H9 (cell line): Measurements from ENCODE around the gene EXOG. TPM values are rescaled to one million over a fixed set of nuclear protein-coding genes. Genes with fewer than 3 reads are reported as not detected.
A peak's percentile ranks its signal among the peaks of the same experiment; 100 is the strongest.

Source experiments
- DNase-seq: peaks from one replicate; pipeline ENCODE4 v3.0.0-alpha.2; 2017
- H2AFZ ChIP-seq: one replicate; pipeline ENCODE4 v1.6.1; 2013; ENCODE audit warnings: mild to moderate bottlenecking, low read length, control low read depth, moderate library complexity
- H2AK5ac ChIP-seq: 2 replicates; pipeline ENCODE4 v1.6.1; 2013; ENCODE audit warnings: low read length, control low read depth, mixed read lengths; ENCODE audit not compliant: insufficient read length
- H2BK120ac ChIP-seq: one replicate; pipeline ENCODE4 v1.6.1; 2013; ENCODE audit warnings: low read depth, mild to moderate bottlenecking, low read length, control low read depth, inconsistent platforms; ENCODE audit not compliant: poor library complexity, severe bottlenecking
- H2BK12ac ChIP-seq: 2 replicates; pipeline ENCODE4 v1.6.1; 2013; ENCODE audit warnings: low read length, control low read depth, mixed read lengths, low read depth; ENCODE audit not compliant: insufficient read length
- H2BK15ac ChIP-seq: 2 replicates; pipeline ENCODE4 v1.6.1; 2013; ENCODE audit warnings: low read depth, low read length, control low read depth
- H2BK20ac ChIP-seq: one replicate; pipeline ENCODE4 v1.6.1; 2013; ENCODE audit warnings: low read depth, mild to moderate bottlenecking, low read length, control low read depth, inconsistent platforms; ENCODE audit not compliant: poor library complexity, severe bottlenecking
- H2BK5ac ChIP-seq: 2 replicates; pipeline ENCODE4 v1.6.1; 2013; ENCODE audit warnings: low read length, control low read depth, mixed read lengths; ENCODE audit not compliant: insufficient read length
- H3K14ac ChIP-seq: 2 replicates; pipeline ENCODE4 v1.6.1; 2013; ENCODE audit warnings: low read length, control low read depth; ENCODE audit not compliant: insufficient read depth
- H3K18ac ChIP-seq: 2 replicates; pipeline ENCODE4 v1.6.1; 2013; ENCODE audit warnings: low read depth, mild to moderate bottlenecking, mixed read lengths, low read length, control low read depth; ENCODE audit not compliant: insufficient read length
- H3K23ac ChIP-seq: 2 replicates; pipeline ENCODE4 v1.6.1; 2013; ENCODE audit warnings: low read length, control low read depth, mixed read lengths, low read depth; ENCODE audit not compliant: insufficient read length
- H3K23me2 ChIP-seq: 2 replicates; pipeline ENCODE4 v1.6.1; 2013; ENCODE audit warnings: low read depth, mild to moderate bottlenecking, mixed read lengths, low read length, control low read depth; ENCODE audit not compliant: insufficient read length, poor library complexity, severe bottlenecking
- H3K27ac ChIP-seq: 2 replicates; pipeline ENCODE4 v1.5.1; 2013; ENCODE audit warnings: low read length, control low read depth, mixed read lengths, low read depth; ENCODE audit not compliant: insufficient read length
- H3K27me3 ChIP-seq: 2 replicates; pipeline ENCODE4 v1.6.1; 2013; ENCODE audit warnings: low read length, control low read depth, inconsistent platforms; ENCODE audit not compliant: insufficient read depth
- H3K4ac ChIP-seq: 2 replicates; pipeline ENCODE4 v1.6.1; 2013; ENCODE audit warnings: low read depth, mild to moderate bottlenecking, control low read depth, inconsistent platforms, low read length, moderate library complexity
- H3K4me1 ChIP-seq: 2 replicates; pipeline ENCODE4 v1.6.1; 2013; ENCODE audit warnings: low read length, control low read depth, inconsistent platforms; ENCODE audit not compliant: insufficient read depth
- H3K4me2 ChIP-seq: 2 replicates; pipeline ENCODE4 v1.6.1; 2013; ENCODE audit warnings: low read length, control low read depth, mixed read lengths; ENCODE audit not compliant: insufficient read length, insufficient read depth
- H3K56ac ChIP-seq: 2 replicates; pipeline ENCODE4 v1.6.1; 2013; ENCODE audit warnings: low read depth, mild to moderate bottlenecking, mixed read lengths, low read length, control low read depth; ENCODE audit not compliant: insufficient read length
- H3K79me1 ChIP-seq: 2 replicates; pipeline ENCODE4 v1.6.1; 2013; ENCODE audit warnings: low read depth, mild to moderate bottlenecking, moderate library complexity, low read length, control low read depth, inconsistent platforms; ENCODE audit not compliant: insufficient read depth, poor library complexity, severe bottlenecking
- H3K79me2 ChIP-seq: 2 replicates; pipeline ENCODE4 v1.6.1; 2013; ENCODE audit warnings: low read length, control low read depth, inconsistent platforms; ENCODE audit not compliant: insufficient read depth
- H3K9ac ChIP-seq: 2 replicates; pipeline ENCODE4 v1.6.1; 2013; ENCODE audit warnings: low read length, control low read depth, mixed read lengths; ENCODE audit not compliant: insufficient read length; ENCODE audit errors: extremely low read depth
- H3K9me3 ChIP-seq: one replicate; pipeline ENCODE4 v1.6.1; 2013; ENCODE audit warnings: low read depth, low read length, inconsistent platforms; ENCODE audit not compliant: control insufficient read depth
- H3T11ph ChIP-seq: one replicate; pipeline ENCODE4 v1.6.1; 2013; ENCODE audit warnings: mild to moderate bottlenecking, low read length, control low read depth, inconsistent platforms
- H4K20me1 ChIP-seq: one replicate; pipeline ENCODE4 v1.6.1; 2013; ENCODE audit not compliant: control insufficient read depth, insufficient read length, insufficient read depth
- H4K5ac ChIP-seq: 2 replicates; pipeline ENCODE4 v1.6.1; 2013; ENCODE audit warnings: low read depth, mild to moderate bottlenecking, mixed read lengths, low read length, control low read depth; ENCODE audit not compliant: insufficient read length
- H4K8ac ChIP-seq: replicated peaks from 2 replicates; pipeline ENCODE4 v1.6.1; 2013; ENCODE audit warnings: low read length, control low read depth, mixed read lengths, low read depth; ENCODE audit not compliant: insufficient read length
- H4K91ac ChIP-seq: 2 replicates; pipeline ENCODE4 v1.6.1; 2013; ENCODE audit warnings: low read depth, mild to moderate bottlenecking, moderate library complexity, mixed read lengths, low read length, control low read depth; ENCODE audit not compliant: insufficient read length
- H3K27ac Mint-ChIP-seq, 3 experiments: 2 replicates in 2 of 3; 3 replicates in 1 of 3; pipeline ENCODE4 v1.8.0; 2020 to 2021; ENCODE audit warnings: mixed read lengths in 3 of 3, mild to moderate bottlenecking in 1 of 3, moderate library complexity in 1 of 3
- H3K27me3 Mint-ChIP-seq: 2 replicates; pipeline ENCODE4 v1.8.0; 2021; ENCODE audit warnings: low read depth, mild to moderate bottlenecking, moderate library complexity, mixed read lengths
- H3K36me3 Mint-ChIP-seq, 3 experiments: 2 replicates in 2 of 3; 3 replicates in 1 of 3; pipeline ENCODE4 v1.8.0; 2020 to 2021; ENCODE audit warnings: low read depth in 3 of 3, mixed read lengths in 3 of 3; ENCODE audit not compliant: insufficient read depth in 1 of 3
- H3K4me1 Mint-ChIP-seq, 2 experiments: 2 replicates each; pipeline ENCODE4 v1.8.0; 2020; ENCODE audit warnings: mixed read lengths in 2 of 2
- H3K4me3 Mint-ChIP-seq, 2 experiments: 2 replicates in 1 of 2; 3 replicates in 1 of 2; pipeline ENCODE4 v1.8.0; 2020 to 2021; ENCODE audit warnings: mild to moderate bottlenecking in 2 of 2, mixed read lengths in 2 of 2, moderate library complexity in 1 of 2
- H3K9me3 Mint-ChIP-seq, 2 experiments: 2 replicates in 1 of 2; 3 replicates in 1 of 2; pipeline ENCODE4 v1.8.0; 2020; ENCODE audit warnings: mild to moderate bottlenecking in 2 of 2, mixed read lengths in 2 of 2, moderate library complexity in 1 of 2
- WGBS: extraction: QIAGEN DNeasy Blood & Tissue Kit; methylation state at CpG from one replicate; pipeline ENCODE4 v1.1.7; 2013; ENCODE audit warnings: missing lambda C conversion rate, low lambda C conversion rate, mixed read lengths; ENCODE audit not compliant: insufficient read length; ENCODE audit errors: extremely low coverage; 5-methylcytosine and 5-hydroxymethylcytosine counted together
- total RNA-seq: library from RNA; stranded (reverse); gene quantifications from 2 replicates; pipeline ENCODE4 v1.2.1, GENCODE V29; 2021
- TF ChIP-seq, protein P1 (sequence below): fragments of 200-600 bp; sonication (generic); conservative IDR thresholded peaks from 3 replicates; pipeline ENCODE4 v1.8.0; 2021; ENCODE audit warnings: antibody characterized with exemption, mild to moderate bottlenecking

EXOG gene
- total RNA-seq, 1 experiment from 2014 or later: 14.1 TPM

GRCh38 chr3:38482951-38483350, 13.2 kb upstream of the EXOG start:
- Histone ChIP-seq H3K14ac (no peak overlapping the region), H3K23me2 (no peaks in the 10 kb centered on the region), H2BK20ac (no peak overlapping the region), H4K91ac (no peak overlapping the region), H2BK12ac (no peak overlapping the region), H2BK15ac (no peak overlapping the region), H4K8ac (no peak overlapping the region), H2AK5ac (no peak overlapping the region), H3K27me3 (no peaks in the 10 kb centered on the region), H2AFZ (no peak overlapping the region), H3K56ac (no peak overlapping the region), H3T11ph (no peak overlapping the region), H3K18ac (no peak overlapping the region), H3K9me3 (no peaks in the 10 kb centered on the region), H4K5ac (no peak overlapping the region), H2BK120ac (no peak overlapping the region), H4K20me1 (no peaks in the 10 kb centered on the region), H3K4me2 (no peak overlapping the region), H3K4me1 (no peaks in the 10 kb centered on the region), H3K9ac (no peak overlapping the region), H3K4ac (no peak overlapping the region), H3K79me2 (no peaks in the 10 kb centered on the region), H2BK5ac (no peak overlapping the region), H3K79me1 (no peaks in the 10 kb centered on the region), H3K27ac (no peak overlapping the region), H3K23ac (no peak overlapping the region)
- Mint-ChIP-seq H3K27ac (peak overlapping the region in 1 of 3 experiments; percentile 23; a peak in 1 of 7 replicates), H3K9me3 (no peaks in the 10 kb centered on the region), H3K36me3 (peaks cover 48 to 78% (median 69%) of the 10 kb centered on the region in 3 experiments), H3K4me3 (no peak overlapping the region), H3K27me3 (no peaks in the 10 kb centered on the region; the same call in 1 of the 2 replicates), H3K4me1 (no peaks in the 10 kb centered on the region)
- DNase-seq: no peak
- WGBS: no CpG with 5 or more reads among the region's 10 CpGs
- TF ChIP-seq, protein P1, sequence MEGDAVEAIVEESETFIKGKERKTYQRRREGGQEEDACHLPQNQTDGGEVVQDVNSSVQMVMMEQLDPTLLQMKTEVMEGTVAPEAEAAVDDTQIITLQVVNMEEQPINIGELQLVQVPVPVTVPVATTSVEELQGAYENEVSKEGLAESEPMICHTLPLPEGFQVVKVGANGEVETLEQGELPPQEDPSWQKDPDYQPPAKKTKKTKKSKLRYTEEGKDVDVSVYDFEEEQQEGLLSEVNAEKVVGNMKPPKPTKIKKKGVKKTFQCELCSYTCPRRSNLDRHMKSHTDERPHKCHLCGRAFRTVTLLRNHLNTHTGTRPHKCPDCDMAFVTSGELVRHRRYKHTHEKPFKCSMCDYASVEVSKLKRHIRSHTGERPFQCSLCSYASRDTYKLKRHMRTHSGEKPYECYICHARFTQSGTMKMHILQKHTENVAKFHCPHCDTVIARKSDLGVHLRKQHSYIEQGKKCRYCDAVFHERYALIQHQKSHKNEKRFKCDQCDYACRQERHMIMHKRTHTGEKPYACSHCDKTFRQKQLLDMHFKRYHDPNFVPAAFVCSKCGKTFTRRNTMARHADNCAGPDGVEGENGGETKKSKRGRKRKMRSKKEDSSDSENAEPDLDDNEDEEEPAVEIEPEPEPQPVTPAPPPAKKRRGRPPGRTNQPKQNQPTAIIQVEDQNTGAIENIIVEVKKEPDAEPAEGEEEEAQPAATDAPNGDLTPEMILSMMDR: no peak
